Thymus (tissue), 11 donors: Measurements from ENCODE around the gene ULK1. TPM values are rescaled to one million over a fixed set of nuclear protein-coding genes. Genes with fewer than 3 reads are reported as not detected.
"Not testable (repeated sequence)": the region's sequence is repeated elsewhere in the genome, so short reads cannot be mapped to it uniquely, and the experiment has no call there.

Experiments used
- DNase-seq, 9 donors: peaks; one replicate each; pipeline ENCODE4 v3.0.0-alpha.2; 2013; ENCODE audit warnings: low spot score in 9 of 9, low read depth in 6 of 9, missing footprints in 1 of 9
- H3K27ac ChIP-seq, 2 donors: one replicate each; pipeline ENCODE4 v1.5.1; 2013; ENCODE audit warnings: control low read depth in 1 of 2, low read depth in 1 of 2, low read length in 1 of 2, mild to moderate bottlenecking in 1 of 2, moderate library complexity in 1 of 2
- H3K27me3 ChIP-seq, 2 donors: one replicate each; pipeline ENCODE4 v1.5.1; 2013; ENCODE audit warnings: low read length in 1 of 2; ENCODE audit not compliant: control insufficient read depth in 2 of 2, insufficient read depth in 1 of 2
- H3K36me3 ChIP-seq, 2 donors: one replicate each; pipeline ENCODE4 v1.5.1; 2013; ENCODE audit warnings: low read length in 1 of 2, mild to moderate bottlenecking in 1 of 2, moderate library complexity in 1 of 2; ENCODE audit not compliant: control insufficient read depth in 2 of 2, insufficient read depth in 2 of 2
- H3K4me1 ChIP-seq, 2 donors: one replicate each; pipeline ENCODE4 v1.5.1; 2013; ENCODE audit warnings: low read length in 2 of 2; ENCODE audit not compliant: control insufficient read depth in 2 of 2, insufficient read depth in 2 of 2
- H3K4me3 ChIP-seq, 2 donors: one replicate each; pipeline ENCODE4 v1.5.1; 2013; ENCODE audit warnings: low read length in 2 of 2, control low read depth in 1 of 2, mild to moderate bottlenecking in 1 of 2
- H3K9me3 ChIP-seq, 2 donors: one replicate each; pipeline ENCODE4 v1.5.1; 2013; ENCODE audit warnings: low read length in 1 of 2, mild to moderate bottlenecking in 1 of 2; ENCODE audit not compliant: control insufficient read depth in 2 of 2, insufficient read depth in 1 of 2
- WGBS: extraction: QIAGEN DNeasy Blood & Tissue Kit; methylation state at CpG from one replicate; pipeline ENCODE4 v1.1.7; 2013; 5-methylcytosine and 5-hydroxymethylcytosine counted together
- polyA plus RNA-seq: library from polyadenylated mRNA; stranded (reverse); fragments of 200-250 nt; gene quantifications from one replicate; pipeline ENCODE4 v1.2.3, GENCODE V29; 2013
- total RNA-seq: library from RNA; stranded (reverse); fragments of 120-200 nt; gene quantifications from one replicate; pipeline ENCODE4 v1.2.4, GENCODE V29; 2013
- donor health status: healthy.

Gene ULK1
- total and polyA plus RNA-seq, 2 donors, result 4.2 to 39.2 TPM

DNA sequence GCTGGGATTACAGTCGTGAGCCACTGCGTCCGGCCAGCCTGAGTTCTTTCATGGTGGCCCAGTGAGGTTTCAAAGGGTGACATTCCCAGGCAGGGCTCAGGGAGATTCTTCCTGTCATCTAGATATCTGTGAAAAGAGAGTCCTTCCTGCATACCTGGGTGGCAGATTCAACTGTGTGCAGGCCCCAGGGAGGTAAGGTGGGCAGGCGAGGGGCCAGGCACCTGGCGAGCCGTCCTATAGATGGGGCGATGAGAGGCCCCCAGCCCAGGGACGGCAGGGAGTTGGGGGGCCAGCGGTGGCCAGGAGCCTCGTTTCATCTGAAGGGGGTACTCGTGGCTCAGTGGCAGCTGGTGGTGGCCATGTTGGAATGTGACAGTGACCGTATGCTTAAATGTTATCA lies 48.2 kb downstream of the ULK1 start:
- Histone ChIP-seq H3K27ac (no peak overlapping the region), H3K4me1 (no peaks in the 10 kb centered on the region), H3K27me3 (no peaks in the 10 kb centered on the region), H3K9me3 (peaks cover 0 to 4% of the 10 kb centered on the region in 2 donors), H3K4me3 (no peak overlapping the region), H3K36me3 (peaks cover 24 to 46% of the 10 kb centered on the region in 2 donors)
- no peak for DNase-seq
- whole genome bisulfite sequencing, result 99% methylated on average over 12 of the region's 12 CpGs

DNA sequence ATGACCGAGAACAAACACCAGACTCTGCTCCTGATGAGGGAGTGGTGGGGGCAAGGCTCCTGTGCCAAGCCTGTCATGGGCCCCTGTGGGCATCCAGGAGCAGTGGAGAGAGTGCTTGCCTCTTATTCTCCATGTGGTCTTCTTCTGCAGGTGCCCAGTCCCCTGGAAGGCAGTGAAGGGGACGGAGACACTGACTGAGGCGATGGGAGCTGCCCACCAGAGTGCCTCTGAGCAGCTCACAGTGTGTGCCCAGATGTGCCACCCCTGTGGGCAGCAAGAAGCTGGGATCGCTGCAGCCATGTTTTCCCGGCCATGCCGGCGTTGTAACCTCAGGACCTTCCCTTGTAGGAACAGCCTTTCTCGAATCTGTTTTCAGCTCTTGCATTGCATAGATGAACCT lies 49.0 kb downstream of the ULK1 start:
- H3K4me1 ChIP-seq, result no peaks in the 10 kb centered on the region
- DNase-seq, result no peak
- no peak overlapping the region for H3K4me3 ChIP-seq
- H3K27ac ChIP-seq, result no peak overlapping the region
- H3K9me3 ChIP-seq, result peaks cover 0 to 4% of the 10 kb centered on the region in 2 donors
- whole genome bisulfite sequencing, result over 99% methylated on average over 8 of the region's 8 CpGs
- no peaks in the 10 kb centered on the region for H3K27me3 ChIP-seq
- H3K36me3 ChIP-seq, result peaks cover 24 to 45% of the 10 kb centered on the region in 2 donors

DNA sequence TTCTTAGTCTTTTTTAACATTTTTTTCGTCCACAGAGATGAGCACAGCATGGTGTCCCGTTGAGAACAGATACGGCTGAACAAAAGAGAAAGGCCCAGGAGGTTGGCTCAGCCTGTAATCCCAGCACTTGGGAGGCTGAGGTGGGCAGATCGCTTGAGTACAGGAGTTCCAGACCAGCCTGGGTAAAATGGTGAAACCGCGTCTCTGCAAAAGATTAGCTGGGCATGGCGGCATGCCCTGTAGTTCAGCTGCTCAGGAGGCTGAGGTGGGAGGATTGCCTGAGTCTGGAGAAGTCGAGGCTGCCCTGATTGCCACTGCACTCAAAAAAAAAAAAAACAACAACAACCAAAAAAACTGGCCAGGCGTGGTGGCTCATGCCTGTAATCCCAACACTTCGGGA lies 49.5 kb downstream of the ULK1 start:
- H3K4me1 ChIP-seq, result no peaks in the 10 kb centered on the region
- H3K9me3 ChIP-seq, result peaks cover 0 to 4% of the 10 kb centered on the region in 2 donors
- H3K27ac ChIP-seq, result no peak overlapping the region
- DNase-seq, result no peak
- no peaks in the 10 kb centered on the region for H3K27me3 ChIP-seq
- 98% methylated on average over 10 of the region's 10 CpGs for WGBS
- H3K36me3 ChIP-seq, result peaks cover 23 to 45% of the 10 kb centered on the region in 2 donors
- H3K4me3 ChIP-seq, result no peak overlapping the region

DNA sequence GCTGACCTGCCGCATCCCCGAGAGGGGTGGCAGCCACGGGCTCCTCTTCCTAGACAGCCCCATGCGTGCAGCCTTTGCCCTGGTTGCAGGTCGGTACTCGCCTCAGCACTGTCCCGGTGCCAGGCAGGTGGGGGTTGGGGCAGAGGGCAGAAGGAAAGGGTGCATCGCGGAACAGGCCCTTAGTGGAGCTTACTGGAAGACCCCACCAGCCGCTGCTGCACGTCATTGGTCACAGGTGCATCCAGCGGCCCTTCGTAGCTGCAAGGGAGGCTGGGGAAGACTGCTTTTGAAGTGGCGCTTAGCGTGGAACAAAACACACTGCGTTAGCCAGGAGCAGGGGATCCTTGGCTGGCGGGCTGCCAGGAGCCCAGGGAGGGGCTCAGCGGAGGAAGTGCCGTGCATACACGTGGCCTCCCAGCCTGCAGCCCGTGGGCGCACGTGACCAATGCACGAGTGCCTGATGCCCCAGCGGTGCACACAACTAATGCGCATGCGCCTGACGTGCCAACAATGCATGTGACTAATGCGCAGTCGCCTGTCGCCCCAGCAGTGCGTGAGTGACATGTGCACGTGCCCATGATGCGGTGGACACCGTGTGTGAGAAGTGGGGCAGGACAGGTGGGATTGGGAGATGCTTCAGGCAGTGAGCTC lies 50.3 kb downstream of the ULK1 start:
- H3K27ac ChIP-seq, result no peak overlapping the region
- H3K4me3 ChIP-seq, result no peak overlapping the region
- H3K36me3 ChIP-seq, result peaks cover 18 to 39% of the 10 kb centered on the region in 2 donors
- H3K27me3 ChIP-seq, result no peaks in the 10 kb centered on the region
- WGBS, result 95% methylated on average over 35 of the region's 35 CpGs
- DNase-seq, result no peak
- H3K9me3 ChIP-seq, result peaks cover 0 to 4% of the 10 kb centered on the region in 2 donors
- H3K4me1 ChIP-seq, result peaks cover 0 to 5% of the 10 kb centered on the region in 2 donors

DNA sequence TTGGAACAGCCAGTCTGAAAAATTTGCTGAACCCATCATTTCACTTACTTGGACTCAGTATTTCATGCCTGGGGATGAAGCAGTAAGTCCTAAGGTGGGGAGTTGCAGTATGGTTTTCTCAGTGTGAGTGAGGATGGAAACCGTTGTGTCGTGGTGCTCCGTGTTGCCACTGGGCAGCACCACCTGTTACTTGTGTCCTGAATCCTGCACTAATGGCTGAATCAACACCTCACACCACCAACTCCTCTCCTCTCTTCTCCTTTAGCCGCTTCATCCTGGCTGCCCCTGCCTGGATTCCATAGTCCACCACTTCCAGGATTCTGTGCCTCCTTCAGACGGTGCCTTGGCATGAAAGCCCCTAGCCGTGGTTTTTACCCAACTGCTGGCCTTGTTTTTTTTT lies 52.3 kb downstream of the ULK1 start:
- Histone ChIP-seq H3K27me3 (no peaks in the 10 kb centered on the region), H3K4me3 (no peak overlapping the region), H3K27ac (no peak overlapping the region), H3K4me1 (peaks cover 5 to 15% of the 10 kb centered on the region in 2 donors), H3K36me3 (peaks cover 4 to 24% of the 10 kb centered on the region in 2 donors), H3K9me3 (peaks cover 0 to 4% of the 10 kb centered on the region in 2 donors)
- no peak for DNase-seq
- WGBS, result 92% methylated on average over 6 of the region's 6 CpGs

DNA sequence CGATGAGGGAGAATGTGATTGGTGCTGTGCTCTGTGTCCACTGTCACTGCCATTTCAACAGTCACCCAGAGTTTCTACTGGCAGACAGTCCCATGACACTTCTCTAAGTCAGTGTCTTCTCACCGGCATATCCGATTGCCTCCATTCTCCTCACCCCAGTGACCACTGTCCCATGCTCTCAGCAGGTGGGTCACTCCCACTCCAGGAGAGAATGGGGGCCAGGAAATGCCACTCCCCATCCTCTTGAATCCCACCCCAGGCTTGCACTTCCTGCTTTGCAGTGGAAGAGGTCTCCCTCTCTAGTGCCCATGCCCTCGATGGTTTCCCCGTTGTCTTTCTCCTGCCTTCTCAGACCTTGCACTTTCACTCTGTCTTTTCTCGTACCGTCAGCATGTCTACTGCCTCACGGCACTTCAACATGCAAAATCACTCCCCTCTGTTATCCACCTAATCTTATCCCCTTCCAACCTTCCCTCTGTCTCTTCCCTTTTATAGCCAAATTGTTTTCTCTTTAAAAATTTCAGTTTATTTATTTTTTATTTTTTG lies 53.1 kb downstream of the ULK1 start:
- WGBS, result 69% methylated on average over 8 of the region's 8 CpGs

DNA sequence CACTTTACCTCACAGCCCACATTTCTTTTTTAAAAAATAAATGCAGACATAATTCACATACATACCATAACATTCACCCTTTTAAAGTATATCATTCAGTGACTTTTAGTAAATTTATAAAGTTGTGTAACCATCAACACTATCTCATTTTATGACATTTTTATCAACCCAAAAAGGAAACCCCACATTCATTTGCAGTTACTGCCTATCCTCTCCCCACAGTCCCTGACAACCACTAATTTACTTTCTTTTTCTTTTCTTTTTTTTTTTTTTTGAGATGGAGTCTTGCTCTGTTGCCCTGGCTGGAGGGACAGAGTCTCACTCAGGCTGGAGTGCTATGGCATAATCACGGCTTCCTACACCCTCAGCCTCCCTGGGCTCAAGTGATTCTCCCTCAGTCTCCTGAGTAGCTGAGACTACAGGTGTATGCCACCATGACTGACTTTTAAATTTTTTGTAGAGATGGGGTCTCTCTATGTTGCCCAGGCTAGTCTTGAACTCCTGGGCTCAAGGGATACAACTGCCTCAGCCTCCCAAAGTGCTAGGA lies 53.8 kb downstream of the ULK1 start:
- H3K27me3 ChIP-seq, result no peaks in the 10 kb centered on the region
- peaks cover 5 to 15% of the 10 kb centered on the region in 2 donors for H3K4me1 ChIP-seq
- H3K36me3 ChIP-seq, result peaks cover 0 to 12% of the 10 kb centered on the region in 2 donors
- DNase-seq, result no peak
- H3K4me3 ChIP-seq, result no peak overlapping the region
- no peak overlapping the region for H3K27ac ChIP-seq
- peaks cover 0 to 4% of the 10 kb centered on the region in 2 donors for H3K9me3 ChIP-seq
- 88% methylated on average over 1 of the region's 1 CpG for WGBS

More for the DNA sequence above, 53.1 kb downstream of the ULK1 start:
- Histone ChIP-seq H3K4me1 (peaks cover 5 to 15% of the 10 kb centered on the region in 2 donors), H3K27me3 (no peaks in the 10 kb centered on the region), H3K9me3 (peaks cover 0 to 4% of the 10 kb centered on the region in 2 donors), H3K4me3 (no peak overlapping the region), H3K36me3 (peaks cover 0 to 19% of the 10 kb centered on the region in 2 donors), H3K27ac (no peak overlapping the region)
- DNase-seq, result no peak

DNA sequence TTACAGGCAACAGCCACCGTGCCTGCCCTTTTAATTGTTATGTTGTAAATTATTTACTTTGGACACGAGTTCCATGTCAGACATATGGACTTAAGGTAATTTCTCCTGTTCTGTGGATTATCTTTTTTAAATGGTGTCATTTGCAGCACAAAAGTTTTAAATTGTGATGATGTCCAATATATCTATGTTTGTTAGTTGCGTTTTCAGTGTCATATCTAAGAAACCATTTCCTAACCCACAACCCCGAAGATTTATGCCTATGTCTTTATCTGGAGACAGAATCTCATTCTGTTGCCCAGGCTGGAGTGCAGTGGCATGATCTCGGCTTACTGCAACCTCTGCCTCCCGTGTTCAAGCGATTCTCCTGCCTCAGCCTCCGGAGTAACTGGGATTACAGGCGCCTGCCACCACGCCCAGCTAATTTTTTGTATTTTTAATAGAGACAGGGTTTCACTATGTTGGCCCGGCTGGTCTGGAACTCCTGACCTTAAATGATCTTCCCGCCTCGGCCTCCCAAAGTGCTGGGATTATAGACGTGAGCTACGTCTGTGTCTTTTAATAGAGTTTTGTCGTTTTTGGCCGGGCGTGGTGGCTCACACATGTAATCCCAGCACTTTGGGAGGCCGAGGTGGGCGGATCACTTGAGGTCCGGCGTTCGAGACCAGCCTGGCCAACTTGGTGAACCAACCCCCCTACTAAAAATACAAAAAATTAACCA lies 54.5 kb downstream of the ULK1 start:
- DNase-seq, H3K9me3 ChIP-seq, H3K27me3 ChIP-seq, H3K36me3 ChIP-seq: not testable (repeated sequence)
- Histone ChIP-seq H3K4me3 (peak overlapping the region; percentile 77 to 98), H3K4me1 (peaks cover 5 to 15% of the 10 kb centered on the region in 2 donors), H3K27ac (peak overlapping the region in 1 of 2 donors; percentile 77)
- WGBS, result 46% methylated on average over 23 of the region's 23 CpGs
